MCF 10A (cell line): ENCODE results near the gene HSPB2. TPM values are rescaled to one million over a fixed set of nuclear protein-coding genes. Genes with fewer than 3 reads are reported as not detected.

Source experiments
- BruUV-seq: library from RNA; stranded (reverse); fragments of 400-500 nt; replicated peaks from 2 replicates; lab custom pipeline; 2021; lab: Mats Ljungman, UMichigan
- CTCF ChIA-PET: fragments of 300-600 bp; sonication (Branson Sonifier 250); formaldehyde crosslinking; extraction: SDS; loops from one replicate; lab custom pipeline; 2021; ENCODE audit warnings: antibody characterized with exemption, inconsistent platforms; lab: Yijun Ruan, JAX
- POLR2A ChIA-PET: fragments of 300-600, 350-650 bp; sonication (Branson Sonifier 250); formaldehyde crosslinking; extraction: SDS; loops from one replicate; lab custom pipeline; 2020; ENCODE audit warnings: antibody characterized with exemption, inconsistent platforms; lab: Yijun Ruan, JAX
- DNase-seq: peaks from one replicate; pipeline ENCODE4 v3.0.0-alpha.2; 2018; ENCODE audit not compliant: unreplicated experiment
- H3K27ac Mint-ChIP-seq: one replicate; pipeline ENCODE4 v1.8.0; 2022; ENCODE audit warnings: mild to moderate bottlenecking, low read depth, mixed read lengths; ENCODE audit not compliant: unreplicated experiment
- H3K27me3 Mint-ChIP-seq: one replicate; pipeline ENCODE4 v1.8.0; 2022; ENCODE audit warnings: mixed read lengths; ENCODE audit not compliant: insufficient read depth, unreplicated experiment
- H3K36me3 Mint-ChIP-seq: one replicate; pipeline ENCODE4 v1.8.0; 2022; ENCODE audit warnings: mild to moderate bottlenecking, moderate library complexity, mixed read lengths; ENCODE audit not compliant: insufficient read depth, unreplicated experiment
- H3K4me1 Mint-ChIP-seq: one replicate; pipeline ENCODE4 v1.8.0; 2022; ENCODE audit warnings: mixed read lengths; ENCODE audit not compliant: insufficient read depth, unreplicated experiment
- H3K4me3 Mint-ChIP-seq: one replicate; pipeline ENCODE4 v1.8.0; 2022; ENCODE audit warnings: mild to moderate bottlenecking, moderate library complexity, mixed read lengths; ENCODE audit not compliant: unreplicated experiment
- H3K9me3 Mint-ChIP-seq: one replicate; pipeline ENCODE4 v1.8.0; 2022; ENCODE audit warnings: mixed read lengths; ENCODE audit not compliant: unreplicated experiment
- CTCF ChIP-seq: fragments of 200-600 bp; IDR thresholded peaks from one replicate; pipeline ENCODE4 v1.8.0; 2022; ENCODE audit warnings: antibody characterized with exemption, mild to moderate bottlenecking; ENCODE audit not compliant: unreplicated experiment
- intact Hi-C: fragments of 100-400 bp; cut with micrococcal nuclease; formaldehyde crosslinking; loops from 2 replicates; pipeline ENCODE4 v1.14.1; 2022
- total RNA-seq: library from RNA; stranded (reverse); gene quantifications from 2 replicates; pipeline ENCODE4 v1.2.3, GENCODE V29; 2022

HSPB2 gene
- total RNA-seq, 1 experiment from 2014 or later = 0.23 TPM

GRCh38 chr11:111944651-111945051, 32.1 kb downstream of the HSPB2 start:
- no TSS peak for BruUV-seq
- Mint-ChIP-seq H3K4me3 (peak overlapping the region; percentile 6), H3K36me3 (no peaks in the 10 kb centered on the region), H3K27me3 (no peaks in the 10 kb centered on the region), H3K9me3 (no peaks in the 10 kb centered on the region), H3K27ac (peak overlapping the region; percentile 98), H3K4me1 (peaks cover 53% of the 10 kb centered on the region)
- POLR2A ChIA-PET = interaction anchor here (0.5 to 21.8 kb wide), 14 partner anchors 9 to 150 kb away, joined by 3 to 513 read pairs (median 4); partner anchors contain the start of genes ALG9 and C11orf52
- no peak for TF ChIP-seq CTCF
- CTCF ChIA-PET = interaction anchor here (0.6 to 21.3 kb wide), 8 partner anchors 9 to 178 kb away, joined by 3 to 564 read pairs (median 4); partner anchors contain the start of gene ALG9
- intact Hi-C loops = loop anchor here (2.0 kb wide), 1 partner anchor 16 kb away; no protein-coding TSS in a partner anchor
- DNase-seq = peak; percentile 76

- Mint-ChIP-seq H3K27ac (peak overlapping the region; percentile 98), H3K4me1 (peaks cover 51% of the 10 kb centered on the region), H3K4me3 (peak overlapping the region; percentile 6), H3K36me3 (no peaks in the 10 kb centered on the region), H3K27me3 (no peaks in the 10 kb centered on the region), H3K9me3 (no peaks in the 10 kb centered on the region)
- ChIA-PET POLR2A (interaction anchor here (0.7 to 21.8 kb wide), 6 partner anchors 9 to 121 kb away, joined by 3 to 513 read pairs (median 30); no protein-coding TSS in a partner anchor), CTCF (interaction anchor here (0.6 to 21.3 kb wide), 7 partner anchors 9 to 335 kb away, joined by 3 to 564 read pairs (median 4); partner anchors contain the start of gene ALG9)
- intact Hi-C loops = loop anchor here (2.0 kb wide), 1 partner anchor 16 kb away; no protein-coding TSS in a partner anchor
- DNase-seq = no peak
- TF ChIP-seq CTCF = no peak
- BruUV-seq = TSS peak; percentile 47
Measured at GRCh38 chr11:111945198-111945597, 32.7 kb downstream of the HSPB2 start.

DNA sequence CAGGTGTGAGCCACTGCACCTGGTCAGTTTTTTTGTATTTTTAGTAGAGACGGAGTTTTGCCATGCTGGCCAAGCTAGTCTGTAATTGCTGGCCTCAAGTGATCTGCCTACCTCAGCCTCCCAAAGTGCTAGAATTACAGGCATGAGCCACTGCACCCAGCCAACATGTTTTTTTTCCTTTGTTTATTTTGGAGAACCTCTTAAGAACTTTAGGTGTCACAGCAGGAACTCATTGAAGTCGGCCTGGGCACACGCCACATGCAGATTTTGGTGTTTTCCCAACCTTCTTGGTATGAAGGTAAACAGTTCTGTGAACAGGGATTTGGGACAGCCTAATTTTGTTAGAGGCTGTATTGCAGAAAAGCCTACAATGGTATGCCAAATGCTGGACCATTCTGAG, 34.0 kb downstream of the HSPB2 start:
- peak; percentile 62 for DNase-seq
- no TSS peak for BruUV-seq
- ChIA-PET POLR2A (interaction anchor here (1.3 to 21.8 kb wide), 4 partner anchors 8 to 32 kb away, joined by 3 to 513 read pairs (median 123); no protein-coding TSS in a partner anchor), CTCF (interaction anchor here (0.5 to 21.3 kb wide), 2 partner anchors 35 to 69 kb away, joined by 3 to 564 read pairs; no protein-coding TSS in a partner anchor)
- no peaks in the 10 kb centered on the region for H3K9me3 Mint-ChIP-seq
- TF ChIP-seq CTCF = no peak
- H3K4me1 Mint-ChIP-seq = peaks cover 42% of the 10 kb centered on the region
- H3K36me3 Mint-ChIP-seq = no peaks in the 10 kb centered on the region
- H3K4me3 Mint-ChIP-seq = peak overlapping the region; percentile 10
- peak overlapping the region; percentile 85 for H3K27ac Mint-ChIP-seq
- intact Hi-C loops = no loop called here
- H3K27me3 Mint-ChIP-seq = no peaks in the 10 kb centered on the region

DNA sequence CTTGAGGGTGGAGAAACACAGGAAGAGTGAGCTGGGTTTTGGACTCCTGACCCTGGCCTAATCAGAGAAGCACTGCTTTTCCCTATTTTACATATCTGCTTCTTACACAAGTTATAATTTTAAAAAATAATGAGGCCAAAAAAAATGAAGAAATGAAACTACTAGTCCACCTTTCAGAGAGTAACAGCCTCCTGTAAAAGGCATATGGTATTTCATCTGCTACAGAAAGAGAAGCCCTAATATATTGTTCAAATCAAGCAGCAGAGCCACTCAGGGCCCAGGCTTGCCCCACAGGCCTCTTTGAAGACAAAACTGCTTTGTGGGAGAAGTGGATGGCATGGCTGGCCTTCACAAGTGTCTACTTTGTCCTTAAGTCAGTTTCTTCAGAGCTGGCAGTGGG, 34.6 kb downstream of the HSPB2 start:
- Mint-ChIP-seq H3K36me3 (no peaks in the 10 kb centered on the region), H3K27me3 (no peaks in the 10 kb centered on the region), H3K4me1 (peaks cover 36% of the 10 kb centered on the region), H3K4me3 (no peak overlapping the region), H3K27ac (peak overlapping the region; percentile 85), H3K9me3 (no peaks in the 10 kb centered on the region)
- BruUV-seq = no TSS peak
- ChIA-PET POLR2A (interaction anchor here (1.3 to 14.3 kb wide), 3 partner anchors 9 to 13 kb away, joined by 3 to 239 read pairs (median 7); no protein-coding TSS in a partner anchor), CTCF (interaction anchor here (0.5 to 1.2 kb wide), 3 partner anchors 13 to 69 kb away, joined by 3 to 4 read pairs (median 3); no protein-coding TSS in a partner anchor)
- intact Hi-C loops = no loop called here
- no peak for TF ChIP-seq CTCF
- no peak for DNase-seq
